Smooth muscle cell of bladder (primary cell): Measurements from ENCODE around the gene SRA1. TPM values are rescaled to one million over a fixed set of nuclear protein-coding genes. Genes with fewer than 3 reads are reported as not detected.

ENCODE experiments used
- total RNA-seq: library from RNA; depleted of rRNA; stranded (reverse); fragments of >200 nt; gene quantifications from 2 replicates; pipeline ENCODE4 v1.2.3, GENCODE V29; 2014

SRA1 gene
- 35.7 and 53.0 TPM in 2 replicates for total RNA-seq

GRCh38 chr5:140557136-140557805 is at the start of gene SRA1:
Gene SRA1 (minus strand): TSS chr5:140557473. CDS start chr5:140557452, 21 bp downstream.

DNA sequence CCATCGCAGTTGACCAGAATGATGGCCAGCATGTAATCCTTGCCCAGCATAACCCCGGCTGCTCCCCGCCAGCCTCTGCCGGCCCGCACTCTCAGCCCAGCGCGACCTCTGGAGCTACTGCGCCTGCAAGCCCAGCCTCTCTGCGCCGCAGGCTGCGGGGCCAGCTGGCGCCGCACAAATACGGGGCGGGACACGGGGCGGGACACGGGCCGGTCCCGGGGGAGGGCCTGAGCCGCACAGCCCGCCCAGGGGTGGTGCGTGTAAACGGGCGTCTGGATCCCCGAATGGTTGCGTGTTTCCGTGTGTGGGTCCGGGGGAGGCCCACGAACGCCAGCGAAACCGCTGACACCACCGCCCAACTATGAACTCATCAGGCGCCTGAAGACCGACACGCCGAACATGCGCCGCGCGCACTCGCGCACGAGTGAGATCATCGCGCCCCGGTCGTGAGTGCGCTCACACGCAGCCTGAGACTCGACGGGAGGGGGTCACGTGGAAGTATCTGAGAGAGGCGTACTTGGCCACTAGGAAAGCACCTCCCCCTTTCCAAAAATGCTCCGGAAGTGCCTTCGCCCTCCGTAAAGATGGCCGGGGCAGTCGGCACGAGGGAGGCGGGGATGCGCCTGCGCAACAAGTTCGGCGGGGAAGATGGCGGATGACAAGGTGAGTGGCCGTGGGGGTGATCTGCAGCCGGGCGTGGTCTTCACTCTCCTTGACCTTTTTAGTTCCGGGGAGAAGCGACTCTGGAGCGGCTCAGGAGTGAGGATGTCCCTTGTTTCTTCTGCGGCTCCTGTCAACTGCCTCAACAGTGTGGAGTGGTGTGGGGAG is 7.1 kb upstream of the SRA1 start, which contains the start of the genes APBB3 and SLC35A4:
Gene APBB3 (minus strand): TSS at position 403 of the 828 bp plus-strand sequence. CDS start 353 bp downstream, at position 50.
Gene SLC35A4 (plus strand): TSS at position 633 of the 828 bp plus-strand sequence. CDS start 2,342 bp downstream, outside the sequence.

GRCh38 chr5:140547508-140548299 is 9.6 kb downstream of the SRA1 start, which contains the start of gene EIF4EBP3:
Gene EIF4EBP3 (plus strand): TSS chr5:140547662. CDS start chr5:140547738, 76 bp downstream.

Other genes starting within 250 kb of the SRA1 start
- 0.43 and 1.2 TPM in 2 replicates for gene HBEGF, start 210.9 kb downstream of the SRA1 start, total RNA-seq
- not detected in 2 replicates for gene SLC4A9, start 197.3 kb downstream of the SRA1 start, total RNA-seq
- gene ANKHD1, start 155.6 kb downstream of the SRA1 start, total RNA-seq: 42.4 and 49.6 TPM in 2 replicates
- gene EIF4EBP3, start 9.8 kb downstream of the SRA1 start, total RNA-seq: 0.85 and 1.7 TPM in 2 replicates
- 17.2 and 21.9 TPM in 2 replicates for gene APBB3, start 7.1 kb upstream of the SRA1 start, total RNA-seq
- 10.1 and 14.9 TPM in 2 replicates for gene SLC35A4, start 7.4 kb upstream of the SRA1 start, total RNA-seq
- 2.9 and 8.8 TPM in 2 replicates for gene CD14, start 75.7 kb upstream of the SRA1 start, total RNA-seq
- 4.2 and 6.8 TPM in 2 replicates for gene TMCO6, start 82.0 kb upstream of the SRA1 start, total RNA-seq
- gene NDUFA2, start 90.2 kb upstream of the SRA1 start, total RNA-seq: 75.1 and 83.8 TPM in 2 replicates
- 105 and 111 TPM in 2 replicates for gene IK, start 90.4 kb upstream of the SRA1 start, total RNA-seq
- gene WDR55, start 107.4 kb upstream of the SRA1 start, total RNA-seq: 24.5 and 28.3 TPM in 2 replicates
- 0.14 TPM in 1 of 2 replicates, not detected in the other for gene DND1, start 116.1 kb upstream of the SRA1 start, total RNA-seq
- gene HARS1, start 133.9 kb upstream of the SRA1 start, total RNA-seq: 62.9 and 65.2 TPM in 2 replicates
- gene HARS2, start 134.0 kb upstream of the SRA1 start, total RNA-seq: 24.6 and 27.1 TPM in 2 replicates
- gene ZMAT2, start 143.0 kb upstream of the SRA1 start, total RNA-seq: 63.7 and 78.2 TPM in 2 replicates
- gene PCDHA1, start 228.7 kb upstream of the SRA1 start, total RNA-seq: under 0.01 TPM in 2 replicates
- under 0.01 and 0.09 TPM in 2 replicates for gene PCDHA2, start 237.4 kb upstream of the SRA1 start, total RNA-seq
- gene PCDHA3, start 243.6 kb upstream of the SRA1 start, total RNA-seq: 0.14 and 0.28 TPM in 2 replicates
- gene PCDHA4, start 249.6 kb upstream of the SRA1 start, total RNA-seq: 0.14 and 0.37 TPM in 2 replicates